Posterior cingulate gyrus (tissue), 11 donors: ENCODE data around the gene ANKRD17.

Experiments used
- DNase-seq, 10 donors: peaks; one replicate each; pipeline versions ENCODE4 v3.0.0 to v3.0.0-alpha.2; 2020 to 2021; ENCODE audit warnings: mixed read lengths in 3 of 10
- intact Hi-C: fragments of 100-400 bp; cut with DNase I; formaldehyde crosslinking; loops from one replicate; pipeline ENCODE4 v1.15.1; 2023

The ANKRD17 gene

GRCh38 chr4:73133784-73134183 lies 124.8 kb downstream of the ANKRD17 start:
- DNase-seq = no peak
- intact Hi-C loops = no loop called here

GRCh38 chr4:73131281-73131680 lies 127.3 kb downstream of the ANKRD17 start:
- intact Hi-C loops = no loop called here
- DNase-seq = no peak

GRCh38 chr4:73129319-73129718 lies 129.3 kb downstream of the ANKRD17 start:
- intact Hi-C loops = loop anchor here (5.0 kb wide), 1 partner anchor 128 kb away; the partner anchor contains the start of gene ANKRD17
- no peak for DNase-seq

- peak in 2 of 10 donors; percentile 21 to 80 for DNase-seq
- intact Hi-C loops = loop anchor here (5.0 kb wide), 1 partner anchor 129 kb away; the partner anchor contains the start of gene ANKRD17
Measured at GRCh38 chr4:73127839-73128453, 130.7 kb downstream of the ANKRD17 start.

GRCh38 chr4:73109493-73109892 lies 149.1 kb downstream of the ANKRD17 start:
- intact Hi-C loops = no loop called here
- DNase-seq = no peak

- DNase-seq = no peak
- intact Hi-C loops = no loop called here
Measured at GRCh38 chr4:73104695-73105094, 153.9 kb downstream of the ANKRD17 start.

- intact Hi-C loops = no loop called here
- no peak for DNase-seq
Measured at GRCh38 chr4:73103799-73104503, 154.6 kb downstream of the ANKRD17 start.

- intact Hi-C loops = no loop called here
Measured at GRCh38 chr4:73099143-73099542, 159.5 kb downstream of the ANKRD17 start.

GRCh38 chr4:73098713-73099112 lies 159.9 kb downstream of the ANKRD17 start:
- intact Hi-C loops = no loop called here
- no peak for DNase-seq

More at GRCh38 chr4:73099143-73099542, 159.5 kb downstream of the ANKRD17 start:
- DNase-seq = no peak

- no peak for DNase-seq
- intact Hi-C loops = no loop called here
Measured at GRCh38 chr4:73098016-73098415, 160.6 kb downstream of the ANKRD17 start.

GRCh38 chr4:73092868-73093267 lies 165.7 kb downstream of the ANKRD17 start:
- DNase-seq = no peak
- intact Hi-C loops = no loop called here

GRCh38 chr4:73090738-73091137 lies 167.9 kb downstream of the ANKRD17 start:
- intact Hi-C loops = no loop called here
- no peak for DNase-seq

- DNase-seq = no peak
- intact Hi-C loops = no loop called here
Measured at GRCh38 chr4:73087871-73088270, 170.7 kb downstream of the ANKRD17 start.

GRCh38 chr4:73086095-73086868 lies 172.3 kb downstream of the ANKRD17 start:
- no peak for DNase-seq

GRCh38 chr4:73080789-73081188 lies 177.8 kb downstream of the ANKRD17 start:
- intact Hi-C loops = no loop called here
- DNase-seq = peak in 7 of 10 donors; percentile 22 to 87 (median 45)

More at GRCh38 chr4:73086095-73086868, 172.3 kb downstream of the ANKRD17 start:
- intact Hi-C loops = no loop called here

- no peak for DNase-seq
- intact Hi-C loops = no loop called here
Measured at GRCh38 chr4:73075832-73076231, 182.8 kb downstream of the ANKRD17 start.

GRCh38 chr4:73070074-73070390 lies 188.6 kb downstream of the ANKRD17 start:
- intact Hi-C loops = no loop called here
- DNase-seq = no peak

- intact Hi-C loops = loop anchor here (1.0 kb wide), 1 partner anchor 189 kb away; the partner anchor contains the start of gene ANKRD17
- DNase-seq = peak; percentile 95 to 100 (median 96)
Measured at GRCh38 chr4:73069338-73070073, 189.1 kb downstream of the ANKRD17 start, which contains the start of gene COX18. Gene COX18, minus strand, starts transcription at chr4:73069716. Its CDS starts 67 bp downstream, at chr4:73069649.

- no peak for DNase-seq
- intact Hi-C loops = loop anchor here (1.0 kb wide), 1 partner anchor 190 kb away; the partner anchor contains the start of gene ANKRD17
Measured at GRCh38 chr4:73068491-73069337, 189.9 kb downstream of the ANKRD17 start.
